ENCODE results near the gene CCN6.
"Not testable (repeated sequence)": the region's sequence is repeated elsewhere in the genome, so short reads cannot be mapped to it uniquely, and the experiment has no call there.

The CCN6 gene

DNA sequence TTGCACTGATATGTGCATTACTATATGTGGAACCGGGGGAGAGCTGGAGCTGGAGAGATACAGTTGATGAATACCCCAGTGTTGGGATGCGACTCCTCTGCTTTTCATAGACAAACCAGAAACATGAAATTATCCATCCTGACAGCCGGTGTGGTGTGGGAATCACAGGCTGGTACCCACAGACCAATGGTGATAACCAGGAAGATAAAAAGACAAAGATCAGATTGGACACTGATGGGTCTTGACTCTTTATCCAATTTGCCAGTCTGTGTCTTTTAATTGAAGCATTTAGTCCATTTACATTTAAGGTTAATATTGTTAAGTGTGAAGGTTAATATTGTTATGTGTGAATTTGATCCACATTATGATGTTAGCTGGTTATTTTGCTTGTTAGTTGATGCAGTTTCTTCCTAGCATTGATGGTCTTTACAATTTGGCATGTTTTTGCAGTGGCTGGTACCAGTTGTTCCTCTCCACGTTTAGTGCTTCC, 2.6 kb upstream of the CCN6 start:
- DNase-seq (ENCODE audit: low read depth in 2 of 2) = not testable (repeated sequence)

GRCh38 chr6:112054555-112055190, 769 bp downstream of the CCN6 start:
- no peak for DNase-seq (ENCODE audit: low read depth in 2 of 2)

DNA sequence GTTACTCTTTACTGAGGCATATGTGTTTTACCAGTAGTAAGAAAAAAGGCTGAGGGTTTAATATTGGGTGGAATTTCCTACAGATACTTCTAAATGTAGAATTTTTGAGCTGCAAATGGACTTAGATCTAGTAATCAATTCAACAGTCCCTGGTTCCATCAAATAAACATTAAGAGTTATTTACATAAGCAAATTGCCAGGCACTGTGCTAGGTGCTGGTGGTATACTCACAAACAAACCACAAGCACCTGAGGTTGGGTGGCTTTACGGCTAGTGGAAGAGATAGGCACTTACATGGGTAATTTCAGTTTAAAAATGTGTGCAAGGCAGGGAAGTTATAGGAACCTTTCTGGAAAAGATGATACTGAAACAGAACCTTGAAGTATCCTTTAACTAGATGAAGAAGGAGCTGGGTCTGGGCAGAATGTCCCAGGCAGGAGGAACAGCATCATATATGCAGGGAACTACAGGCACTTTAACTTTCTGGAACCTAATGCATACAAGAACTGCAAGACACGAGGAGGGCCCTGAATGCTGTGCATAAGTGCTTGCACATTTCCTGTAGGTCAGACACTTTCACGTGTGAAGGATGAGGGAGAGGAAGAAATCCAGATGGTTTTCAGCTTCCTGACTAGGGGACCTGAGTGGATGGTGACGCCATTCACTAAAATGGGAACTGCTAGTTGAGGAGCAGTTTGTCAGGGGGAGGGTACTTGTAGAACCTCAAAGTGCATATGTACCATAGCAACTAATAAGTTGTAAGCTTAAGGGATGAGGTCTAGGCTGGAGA, 4.5 kb downstream of the CCN6 start:
- DNase-seq (ENCODE audit: low read depth in 2 of 2) = no peak

- no peak for DNase-seq (ENCODE audit: low read depth in 2 of 2)
Measured at GRCh38 chr6:112061605-112062004, 7.7 kb downstream of the CCN6 start.

GRCh38 chr6:112062966-112063365, 9.1 kb downstream of the CCN6 start:
- no peak for DNase-seq (ENCODE audit: low read depth in 2 of 2)

DNA sequence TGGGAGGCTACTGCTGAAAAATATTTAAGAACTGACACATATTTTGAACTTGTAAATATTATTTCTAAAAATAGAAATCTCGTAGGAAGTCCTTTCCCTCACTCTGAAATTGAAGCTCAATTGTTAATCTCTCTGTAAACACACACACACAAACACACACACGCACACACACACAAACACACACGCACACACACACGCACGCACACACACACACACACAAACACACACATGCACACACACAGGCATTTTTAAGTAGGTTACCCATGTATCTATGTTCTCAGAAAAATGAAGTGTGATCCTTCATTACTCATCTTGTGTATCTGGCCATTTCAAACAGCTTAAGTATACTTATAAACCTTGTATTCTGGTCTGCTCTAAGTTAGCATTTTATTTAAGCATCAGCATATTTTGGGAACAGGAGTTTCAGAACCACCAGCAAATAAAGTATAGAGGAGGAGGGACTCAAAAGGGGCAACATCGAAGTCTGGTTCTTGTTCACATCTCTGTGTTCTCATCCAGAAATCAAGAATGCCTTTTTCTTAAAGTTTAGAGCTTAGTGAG, 11.6 kb downstream of the CCN6 start:
- DNase-seq (ENCODE audit: low read depth in 2 of 2) = no peak

DNA sequence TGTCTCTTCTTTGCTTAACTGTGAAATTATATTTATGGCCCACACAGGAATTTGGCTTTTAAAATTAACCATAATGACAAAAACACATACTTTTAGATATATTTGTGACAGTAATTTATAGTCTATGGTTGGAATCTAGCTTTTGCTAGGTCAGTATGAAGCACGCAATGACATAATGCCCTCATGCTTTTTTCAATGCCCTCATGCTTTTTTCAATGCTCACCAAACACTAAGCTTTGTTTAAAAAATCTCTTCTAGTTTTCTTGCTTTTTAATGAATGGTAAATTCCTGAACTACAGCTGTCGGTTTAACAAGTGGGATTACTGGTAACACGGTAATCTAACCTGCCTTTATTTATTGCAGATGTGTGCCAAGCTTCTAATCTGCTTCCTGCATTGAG, 12.7 kb downstream of the CCN6 start:
- no peak for DNase-seq (ENCODE audit: low read depth in 2 of 2)

GRCh38 chr6:112081569-112081968, 27.7 kb downstream of the CCN6 start:
- DNase-seq (ENCODE audit: low read depth in 2 of 2) = no peak

DNA sequence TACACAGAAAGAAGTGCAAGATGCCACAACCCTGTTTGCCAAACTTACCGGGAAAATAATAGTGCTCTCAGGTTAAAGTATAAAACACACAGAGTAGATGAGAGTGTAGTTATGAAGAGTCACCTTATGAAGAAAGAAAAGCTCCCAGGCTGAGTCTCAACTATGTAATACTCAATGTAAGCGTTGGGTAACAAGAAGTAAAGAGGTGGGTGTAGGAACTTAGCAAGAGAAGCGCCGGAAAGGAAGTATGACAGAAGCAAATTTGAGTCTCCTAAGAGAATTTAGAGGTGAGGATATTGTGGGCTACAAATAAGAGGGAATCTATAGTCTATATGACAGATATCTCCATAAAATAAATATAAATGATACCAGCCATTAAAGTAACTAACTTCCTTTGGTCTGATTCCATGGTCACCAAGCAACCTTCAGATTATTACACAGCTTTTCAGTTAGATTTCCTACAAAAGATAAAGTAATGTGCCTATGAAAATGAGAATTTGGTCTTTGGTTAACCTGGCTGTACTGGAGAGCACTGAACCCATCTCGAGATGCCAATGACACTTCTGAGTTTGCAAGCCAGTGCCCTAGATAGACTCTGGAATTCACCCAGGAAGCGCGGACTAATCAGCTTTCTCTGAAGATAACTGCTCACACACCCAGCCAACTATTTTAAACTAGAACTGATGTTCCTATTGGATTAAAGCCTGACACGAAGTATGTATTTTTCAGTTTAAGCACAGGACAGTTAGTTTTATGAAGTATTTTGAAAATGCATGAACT, 31.6 kb downstream of the CCN6 start:
- DNase-seq (ENCODE audit: low read depth in 2 of 2) = no peak

DNA sequence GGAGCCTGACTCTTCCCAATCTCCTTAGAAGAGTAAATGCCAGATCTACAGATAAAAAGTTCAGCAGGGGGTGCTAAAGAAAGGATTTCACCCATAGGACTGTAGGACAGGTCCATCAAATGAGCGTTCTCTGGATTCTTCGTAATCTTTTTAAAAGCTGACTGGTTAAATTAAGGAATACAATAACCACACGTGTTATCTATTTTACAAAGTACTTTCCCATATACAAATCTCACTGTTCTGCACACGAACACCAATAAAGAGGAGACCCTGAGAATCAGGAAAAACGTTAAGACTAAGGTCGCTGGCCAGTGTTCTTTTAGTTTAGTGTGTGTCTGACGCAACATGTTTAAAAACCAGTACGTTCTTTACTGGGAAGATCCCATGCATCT, 32.8 kb downstream of the CCN6 start:
- no peak for DNase-seq (ENCODE audit: low read depth in 2 of 2)

DNA sequence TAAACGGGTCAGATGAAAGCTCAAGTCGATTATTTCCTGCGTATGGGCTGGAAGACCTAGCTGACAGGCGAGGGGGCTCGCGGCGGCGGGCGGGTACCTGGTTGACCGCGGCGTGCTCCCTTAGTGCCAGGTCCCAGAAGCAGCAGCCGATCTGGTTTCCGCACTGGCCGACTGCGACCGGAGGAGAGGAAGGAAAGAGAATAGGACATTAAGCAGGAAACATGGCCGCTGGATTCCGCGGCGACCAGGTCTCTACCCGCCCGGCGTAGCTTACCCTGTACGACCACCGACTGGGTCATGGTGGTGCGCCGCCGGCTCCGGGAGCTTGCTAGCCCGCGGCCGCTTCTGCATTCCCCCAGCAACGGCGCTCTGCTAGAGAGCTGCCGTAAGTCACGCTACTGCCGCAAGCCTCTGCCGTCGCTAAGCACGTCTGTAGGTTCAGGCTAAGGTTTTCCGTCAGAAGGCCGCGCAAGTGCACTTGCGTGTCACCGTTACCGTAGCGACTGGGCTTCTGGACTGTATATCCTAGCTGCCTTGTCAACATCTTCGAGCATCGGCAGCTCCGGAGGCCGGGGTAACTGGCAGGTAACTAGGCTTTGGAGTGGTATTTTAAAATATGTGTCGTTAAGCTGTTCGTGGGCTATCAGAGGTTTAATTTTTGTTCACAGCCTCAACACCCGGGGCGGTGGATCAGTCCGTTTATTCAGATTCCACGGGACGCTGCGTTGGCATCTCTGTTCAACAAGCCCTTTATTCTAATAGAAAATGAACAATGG, 33.4 kb downstream of the CCN6 start, which contains the start of the genes FAM229B and TUBE1:
Gene FAM229B, plus strand, starts transcription at position 456 of the 776 bp plus-strand sequence. CDS start 11,693 bp downstream, outside the sequence.
Gene TUBE1, minus strand, starts transcription at position 347 of the 776 bp plus-strand sequence. Its CDS starts 48 bp downstream, at position 299.
- peak; percentile 86 to 88 for DNase-seq (ENCODE audit: low read depth in 2 of 2)

GRCh38 chr6:112087916-112088315, 34.0 kb downstream of the CCN6 start:
- no peak for DNase-seq (ENCODE audit: low read depth in 2 of 2)

- DNase-seq (ENCODE audit: low read depth in 2 of 2) = no peak
Measured at GRCh38 chr6:112096901-112097300, 43.0 kb downstream of the CCN6 start.

DNA sequence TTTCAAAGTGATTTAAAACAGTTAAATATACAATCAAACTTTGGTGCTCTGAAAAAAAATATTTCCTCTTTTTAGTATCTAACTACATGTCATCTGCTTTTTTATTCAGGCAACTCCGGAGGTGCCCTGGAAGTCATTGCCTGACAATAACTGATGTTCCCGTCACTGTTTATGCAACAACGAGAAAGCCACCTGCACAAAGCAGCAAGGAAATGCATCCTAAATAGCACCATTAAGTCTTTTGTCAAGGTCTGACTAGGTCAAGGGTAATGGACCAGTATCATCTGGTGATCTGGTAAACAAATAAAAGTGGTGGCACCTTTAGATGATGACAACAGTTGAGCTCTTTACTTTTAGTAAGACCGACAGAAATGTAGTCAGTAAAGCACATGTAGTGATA, 46.7 kb downstream of the CCN6 start:
- DNase-seq (ENCODE audit: low read depth in 2 of 2) = no peak

GRCh38 chr6:112106026-112106425, 52.1 kb downstream of the CCN6 start:
- DNase-seq (ENCODE audit: low read depth in 2 of 2) = not testable (repeated sequence)

DNA sequence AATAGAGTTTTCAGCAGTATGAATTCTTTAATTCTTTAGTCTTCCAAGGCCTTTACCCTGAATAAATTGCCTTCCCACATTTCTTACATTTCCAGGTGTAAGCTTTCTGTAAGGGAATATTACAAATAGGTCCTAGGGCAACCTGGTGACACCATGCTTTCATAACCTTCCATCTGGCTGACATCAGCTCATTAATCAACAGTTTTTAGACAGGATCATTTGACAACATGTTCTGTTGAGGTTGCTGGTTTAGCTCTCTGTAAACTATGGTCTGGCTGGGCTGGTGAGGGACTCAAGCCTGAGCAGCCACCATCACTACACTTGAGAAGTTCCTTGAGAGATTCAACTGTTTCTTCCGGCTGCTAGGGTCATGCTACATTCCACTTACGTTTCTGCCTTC, 52.7 kb downstream of the CCN6 start:
- no peak for DNase-seq (ENCODE audit: low read depth in 2 of 2)

GRCh38 chr6:112109262-112109661, 55.4 kb downstream of the CCN6 start:
- no peak for DNase-seq (ENCODE audit: low read depth in 2 of 2)

GRCh38 chr6:112113431-112113830, 59.5 kb downstream of the CCN6 start:
- DNase-seq (ENCODE audit: low read depth in 2 of 2) = no peak

DNA sequence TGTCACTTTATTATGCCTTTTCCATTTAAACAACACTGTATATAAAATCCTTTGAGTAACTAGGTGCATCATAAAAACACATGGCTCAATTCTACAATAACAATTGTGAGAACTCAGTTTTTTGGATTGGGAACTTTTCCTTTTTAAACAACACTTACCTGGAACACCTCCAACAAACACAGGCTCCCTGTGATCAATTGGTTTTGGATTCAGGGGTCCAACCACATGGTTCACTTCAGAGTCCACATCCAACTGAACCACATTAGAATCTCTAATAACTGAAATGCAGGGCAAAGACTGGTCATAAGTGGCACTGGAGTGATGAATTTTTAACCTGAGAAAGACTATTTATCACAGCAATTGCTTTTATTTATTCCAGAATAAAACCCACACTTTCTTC, 60.0 kb downstream of the CCN6 start:
- no peak for DNase-seq (ENCODE audit: low read depth in 2 of 2)

DNA sequence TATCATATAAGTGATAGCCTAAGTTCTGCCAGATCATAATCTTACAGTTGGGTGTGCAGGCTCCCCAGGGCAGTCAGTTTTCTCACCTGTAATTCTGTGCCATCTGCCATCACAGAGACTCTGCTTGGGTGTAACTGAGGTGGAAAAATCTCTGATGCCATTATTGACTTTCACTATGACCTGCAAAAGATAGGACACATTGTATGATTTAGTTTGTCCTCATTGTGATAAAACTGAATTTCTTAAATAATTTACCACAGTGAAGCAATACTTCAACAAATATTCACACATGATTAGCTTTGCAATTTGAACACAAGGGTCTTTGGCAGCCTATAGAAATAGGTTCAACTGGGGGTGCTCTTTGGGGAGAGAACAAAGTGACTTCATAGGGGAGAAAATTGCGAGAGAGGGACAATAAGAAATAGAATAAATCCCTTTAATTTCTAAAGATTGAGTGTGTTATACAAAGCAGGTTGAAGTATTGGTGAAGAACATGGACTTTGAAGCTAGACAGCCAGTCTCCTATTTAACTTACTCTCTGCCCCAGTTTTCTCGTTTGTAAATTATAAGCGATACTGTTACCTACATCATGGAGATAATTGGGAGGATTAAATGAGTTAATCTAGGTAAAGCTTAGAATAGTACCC, 60.8 kb downstream of the CCN6 start:
- no peak for DNase-seq (ENCODE audit: low read depth in 2 of 2)

DNA sequence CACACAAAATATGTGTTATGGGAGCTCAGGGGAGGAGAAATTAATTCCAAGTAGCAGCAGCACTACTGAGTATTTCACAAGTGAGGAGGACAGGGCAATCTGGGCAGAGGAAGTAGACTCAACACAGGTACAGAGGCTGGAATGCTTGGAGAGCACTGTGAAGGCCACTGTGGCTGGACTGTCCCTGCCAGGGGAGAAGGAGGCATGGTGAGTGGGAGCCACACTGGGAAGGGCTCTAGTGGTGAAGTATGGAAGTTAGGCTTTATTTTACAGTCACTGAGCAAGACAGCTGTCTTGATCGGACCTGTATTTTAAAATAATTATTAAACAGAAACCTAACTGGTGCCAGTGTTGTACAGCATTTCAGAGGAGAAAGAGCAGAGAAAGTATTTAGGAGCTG, 62.3 kb downstream of the CCN6 start:
- DNase-seq (ENCODE audit: low read depth in 2 of 2) = no peak
